Spleen (tissue), 11 donors: ENCODE results near the gene EVA1A. TPM values are rescaled to one million over a fixed set of nuclear protein-coding genes. Genes with fewer than 3 reads are reported as not detected.

Experiments used
- DNase-seq: peaks from one replicate; pipeline ENCODE4 v3.0.0-alpha.2; 2020
- H3K27ac ChIP-seq, 8 donors: fragments of 200-600 bp; sonication (generic) in 7 of 8; 1 replicate in 4 of 8; 2 replicates in 4 of 8; pipeline versions ENCODE4 v1.5.0 to v1.8.0; 2016 to 2021; ENCODE audit warnings: inconsistent platforms in 4 of 8, mild to moderate bottlenecking in 4 of 8, moderate library complexity in 1 of 8
- H3K27me3 ChIP-seq, 7 donors: fragments of 200-600 bp; sonication (generic) in 6 of 7; replicated peaks in 1 of 7; 1 replicate in 4 of 7; 2 replicates in 3 of 7; pipeline versions ENCODE4 v1.5.0 to v1.8.0; 2016 to 2021; ENCODE audit warnings: inconsistent platforms in 3 of 7, mild to moderate bottlenecking in 1 of 7
- H3K36me3 ChIP-seq, 6 donors: fragments of 200-600 bp; sonication (generic) in 5 of 6; 1 replicate in 4 of 6; 2 replicates in 2 of 6; pipeline versions ENCODE4 v1.5.0 to v1.8.0; 2016 to 2021; ENCODE audit warnings: inconsistent platforms in 2 of 6
- H3K4me1 ChIP-seq, 6 donors: fragments of 200-600 bp; sonication (generic) in 5 of 6; 1 replicate in 3 of 6; 2 replicates in 3 of 6; pipeline versions ENCODE4 v1.5.0 to v1.8.0; 2016 to 2021; ENCODE audit warnings: inconsistent platforms in 3 of 6
- H3K4me3 ChIP-seq, 8 donors: fragments of 200-600 bp; sonication (generic) in 7 of 8; 1 replicate in 4 of 8; 2 replicates in 4 of 8; pipeline versions ENCODE4 v1.5.0 to v1.8.0; 2016 to 2021; ENCODE audit warnings: inconsistent platforms in 4 of 8, mild to moderate bottlenecking in 4 of 8, moderate library complexity in 2 of 8
- H3K9me3 ChIP-seq, 8 donors: fragments of 200-600 bp; sonication (generic) in 7 of 8; 1 replicate in 4 of 8; 2 replicates in 4 of 8; pipeline versions ENCODE4 v1.5.0 to v1.8.0; 2016 to 2021; ENCODE audit warnings: inconsistent platforms in 4 of 8
- POLR2A ChIP-seq, 3 donors: fragments of 450-650 bp; IDR thresholded peaks; one replicate each; pipeline ENCODE4 v1.5.1; 2017; ENCODE audit warnings: antibody characterized with exemption in 3 of 3, mild to moderate bottlenecking in 1 of 3
- WGBS, 5 donors: extraction: QIAGEN DNeasy Blood & Tissue Kit in 3 of 5; methylation state at CpG; one replicate each; pipeline versions ENCODE4 v1.1.5 to v1.1.7; 2013 to 2018; 5-methylcytosine and 5-hydroxymethylcytosine counted together
- intact Hi-C: fragments of 100-400 bp; cut with DNase I; formaldehyde crosslinking; loops from one replicate; pipeline ENCODE4 v1.15.0; 2023; ENCODE audit warnings: low total_unique reads
- polyA plus RNA-seq, 3 donors: library from polyadenylated mRNA; stranded (reverse); fragments of 200-250 nt; gene quantifications; one replicate each; pipeline ENCODE4 v1.2.1, GENCODE V29; 2013
- small RNA-seq, 4 donors: library from RNA; depleted of rRNA; stranded (forward); fragments of <200 nt; gene quantifications; one replicate each; pipeline ENCODE3, GENCODE V24; 2016
- total RNA-seq, 7 donors: library from RNA; depleted of rRNA in 3 of 7; stranded (reverse); fragments of >200 nt in 3 of 7; fragmentation: NEBNext Ultra II Directional in 4 of 7; extraction: Animal tissue kit (Norgen Biotek cat#: 25700) in 4 of 7; gene quantifications; one replicate each; pipeline versions ENCODE4 v1.1.0 to v1.2.1, GENCODE V29; 2016 to 2021
- TF ChIP-seq, protein P1 (sequence below), 11 experiments: fragments of 200-600 bp in 7 of 11; fragments of 450-650 bp in 4 of 11; sonication (generic) in 4 of 11; IDR thresholded peaks in 8 of 11; conservative IDR thresholded peaks in 3 of 11; 1 replicate in 7 of 11; 2 replicates in 4 of 11; pipeline versions ENCODE4 v1.4.0 to v1.8.0; 2016 to 2021; ENCODE audit warnings: antibody characterized with exemption in 11 of 11, inconsistent platforms in 4 of 11, mild to moderate bottlenecking in 1 of 11
- donor health status: healthy with polysubstance abuse.
- donor health status: DM: no; HTN: no; CAD: no; lungs with moderate emphysema.
- donor health status: DM: no; HTN: no; CAD: no.
- donor health status: Bipolar disorder and iron deficiency.
- donor health status: healthy.
- donor health status: DM: no; HTN: no; CAD: no.
- donor health status: DM: yes; HTN: yes; CAD: no.

The EVA1A gene
- total and polyA plus RNA-seq, 10 donors = 6.2 to 30.3 (median 14.4) TPM

DNA sequence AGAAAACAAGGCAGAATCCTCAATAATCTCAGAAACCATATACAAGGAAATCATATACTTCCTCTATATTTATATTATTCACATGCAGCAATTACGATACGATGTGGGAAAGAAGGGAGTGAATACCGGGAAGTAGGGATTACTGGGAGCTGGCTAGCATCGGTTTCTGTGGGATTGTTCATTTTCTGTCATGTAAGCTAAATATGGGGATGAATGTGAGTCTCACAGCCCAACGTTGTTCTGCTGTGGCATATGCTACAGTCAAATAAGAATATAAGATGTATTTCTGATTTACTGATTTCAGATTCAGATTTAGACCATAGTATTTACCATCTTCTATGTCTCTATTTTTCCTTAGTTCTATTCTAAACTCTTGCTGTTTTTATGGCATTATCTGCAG is 113.6 kb downstream of the EVA1A start:
- Histone ChIP-seq H3K4me3 (no peak overlapping the region), H3K4me1 (no peaks in the 10 kb centered on the region), H3K27ac (no peak overlapping the region), H3K36me3 (no peaks in the 10 kb centered on the region), H3K9me3 (peaks cover 0 to 19% (median 13%) of the 10 kb centered on the region in 8 donors), H3K27me3 (no peaks in the 10 kb centered on the region)
- no peak for DNase-seq
- TF ChIP-seq, protein P1, sequence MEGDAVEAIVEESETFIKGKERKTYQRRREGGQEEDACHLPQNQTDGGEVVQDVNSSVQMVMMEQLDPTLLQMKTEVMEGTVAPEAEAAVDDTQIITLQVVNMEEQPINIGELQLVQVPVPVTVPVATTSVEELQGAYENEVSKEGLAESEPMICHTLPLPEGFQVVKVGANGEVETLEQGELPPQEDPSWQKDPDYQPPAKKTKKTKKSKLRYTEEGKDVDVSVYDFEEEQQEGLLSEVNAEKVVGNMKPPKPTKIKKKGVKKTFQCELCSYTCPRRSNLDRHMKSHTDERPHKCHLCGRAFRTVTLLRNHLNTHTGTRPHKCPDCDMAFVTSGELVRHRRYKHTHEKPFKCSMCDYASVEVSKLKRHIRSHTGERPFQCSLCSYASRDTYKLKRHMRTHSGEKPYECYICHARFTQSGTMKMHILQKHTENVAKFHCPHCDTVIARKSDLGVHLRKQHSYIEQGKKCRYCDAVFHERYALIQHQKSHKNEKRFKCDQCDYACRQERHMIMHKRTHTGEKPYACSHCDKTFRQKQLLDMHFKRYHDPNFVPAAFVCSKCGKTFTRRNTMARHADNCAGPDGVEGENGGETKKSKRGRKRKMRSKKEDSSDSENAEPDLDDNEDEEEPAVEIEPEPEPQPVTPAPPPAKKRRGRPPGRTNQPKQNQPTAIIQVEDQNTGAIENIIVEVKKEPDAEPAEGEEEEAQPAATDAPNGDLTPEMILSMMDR (IDR thresholded peaks at IDR 0.05 in 8 of 11, conservative IDR thresholded peaks at IDR 0.05 in 3 of 11) = no peak
- no peak for TF ChIP-seq POLR2A (IDR thresholded peaks at IDR 0.05)
- 86 to 92% (median 90%) methylated on average over 5 of the region's 5 CpGs for WGBS, 5 donors
- intact Hi-C loops = no loop called here

Small RNA genes within 50 kb of the gene (small RNA-seq; reads per million reads assigned to genes)
- 0 reads per million in 4 donors for gene RF01233

Other genes starting within 250 kb of the EVA1A start
- gene MRPL19, start 85.8 kb upstream of the EVA1A start, total RNA-seq = 10 to 100 TPM; 24.5 to 39.6 (median 33.6) TPM
- gene MRPL19, start 85.8 kb upstream of the EVA1A start, polyA plus RNA-seq = 10 to 100 TPM; 11.5 to 20.3 (median 13.7) TPM
- 10 to 100 TPM; 13.1 to 26.2 (median 20.8) TPM for gene GCFC2, start 150.0 kb upstream of the EVA1A start, total RNA-seq
- 10 to 100 TPM; 19.6 to 27.7 (median 20.2) TPM for gene GCFC2, start 150.0 kb upstream of the EVA1A start, polyA plus RNA-seq